GM23338 (cell line): ENCODE measurements around the gene GPC5. TPM values are rescaled to one million over a fixed set of nuclear protein-coding genes. Genes with fewer than 3 reads are reported as not detected.

ENCODE experiments used
- ATAC-seq: fragments of 200-7000 bp; cut with Tn5 transposase; 3 replicates; pipeline ENCODE4 v1.9.1; 2020
- DNase-seq: peaks from one replicate; pipeline ENCODE4 v3.0.0-alpha.2; 2015; ENCODE audit warnings: low spot score
- H2AFZ ChIP-seq: fragments of 200-600 bp; sonication (generic); 2 replicates; pipeline ENCODE4 v1.8.0; 2016; ENCODE audit warnings: antibody characterized with exemption, mild to moderate bottlenecking, moderate library complexity
- H3F3A ChIP-seq: fragments of 200-600 bp; sonication (generic); replicated peaks from 2 replicates; pipeline ENCODE4 v1.8.0; 2017; ENCODE audit warnings: antibody characterized with exemption, mixed run types, low read depth
- H3K27ac ChIP-seq: fragments of 200-600 bp; sonication (generic); 2 replicates; pipeline ENCODE4 v1.6.1; 2016; ENCODE audit warnings: low read depth
- H3K27me3 ChIP-seq: fragments of 200-600 bp; sonication (generic); 2 replicates; pipeline ENCODE4 v1.8.0; 2016; ENCODE audit warnings: mild to moderate bottlenecking, mixed run types, moderate library complexity; ENCODE audit not compliant: insufficient read depth
- H3K36me3 ChIP-seq: fragments of 200-600 bp; sonication (generic); 2 replicates; pipeline ENCODE4 v1.8.0; 2016; ENCODE audit warnings: mild to moderate bottlenecking; ENCODE audit not compliant: insufficient read depth
- H3K4me1 ChIP-seq: fragments of 200-600 bp; sonication (generic); 2 replicates; pipeline ENCODE4 v1.8.0; 2016; ENCODE audit warnings: mild to moderate bottlenecking, moderate library complexity; ENCODE audit not compliant: insufficient read depth
- H3K4me2 ChIP-seq: fragments of 200-600 bp; sonication (generic); 2 replicates; pipeline ENCODE4 v1.7.1; 2017; ENCODE audit warnings: mixed run types
- H3K4me3 ChIP-seq: fragments of 200-600 bp; sonication (generic); 2 replicates; pipeline ENCODE4 v1.6.1; 2016; ENCODE audit warnings: mixed run types
- H3K79me2 ChIP-seq: fragments of 200-600 bp; sonication (generic); replicated peaks from 2 replicates; pipeline ENCODE4 v1.8.0; 2017; ENCODE audit warnings: mild to moderate bottlenecking; ENCODE audit not compliant: insufficient read depth
- H3K9me2 ChIP-seq: fragments of 200-600 bp; sonication (generic); 2 replicates; pipeline ENCODE4 v1.8.0; 2017; ENCODE audit not compliant: insufficient read depth
- H4K20me1 ChIP-seq: fragments of 200-600 bp; sonication (generic); replicated peaks from 2 replicates; pipeline ENCODE4 v1.8.0; 2017; ENCODE audit warnings: mild to moderate bottlenecking; ENCODE audit not compliant: insufficient read depth
- H3K27ac Mint-ChIP-seq: 2 replicates; pipeline ENCODE4 v1.8.0; 2020; ENCODE audit warnings: inconsistent platforms, mild to moderate bottlenecking, moderate library complexity, mixed read lengths
- H3K27me3 Mint-ChIP-seq: 3 replicates; pipeline ENCODE4 v1.8.0; 2022; ENCODE audit warnings: low read depth, mild to moderate bottlenecking, moderate library complexity, mixed read lengths, inconsistent platforms; ENCODE audit not compliant: insufficient read depth, poor library complexity
- H3K36me3 Mint-ChIP-seq: 3 replicates; pipeline ENCODE4 v1.8.0; 2021; ENCODE audit warnings: low read depth, mild to moderate bottlenecking, inconsistent platforms, moderate library complexity, mixed read lengths
- H3K4me1 Mint-ChIP-seq: 3 replicates; pipeline ENCODE4 v1.8.0; 2020; ENCODE audit warnings: mild to moderate bottlenecking, inconsistent platforms, mixed read lengths
- H3K4me3 Mint-ChIP-seq: 3 replicates; pipeline ENCODE4 v1.8.0; 2021; ENCODE audit warnings: moderate library complexity, mild to moderate bottlenecking, inconsistent platforms, mixed read lengths
- H3K9me3 Mint-ChIP-seq: 3 replicates; pipeline ENCODE4 v1.8.0; 2020; ENCODE audit warnings: moderate library complexity, mild to moderate bottlenecking, inconsistent platforms, mixed read lengths
- ETS1 ChIP-seq: IDR thresholded peaks from 2 replicates; pipeline ENCODE4 v1.6.1; 2016; ENCODE audit warnings: antibody characterized with exemption
- STAT1 ChIP-seq: IDR thresholded peaks from one replicate; pipeline ENCODE4 v1.6.1; 2016; ENCODE audit warnings: antibody characterized with exemption; ENCODE audit not compliant: unreplicated experiment
- ZNF331 ChIP-seq: fragments of 250-450 bp; sonication (Bioruptor Pico); IDR thresholded peaks from 2 replicates; pipeline ENCODE4 v1.5.0; 2020; ENCODE audit warnings: low read depth, mild to moderate bottlenecking, moderate library complexity
- ZNF462 ChIP-seq: fragments of 250-450 bp; sonication (Bioruptor Pico); IDR thresholded peaks from 2 replicates; pipeline ENCODE4 v1.5.0; 2020; ENCODE audit warnings: mild to moderate bottlenecking, moderate library complexity
- polyA plus RNA-seq: library from polyadenylated mRNA; unstranded; fragments of >200 nt; fragmentation: Nextera tagmentation; extraction: Ambion mirVana; gene quantifications from 2 replicates; pipeline ENCODE4 v1.2.1, GENCODE V29; 2016
- total RNA-seq: library from RNA; depleted of rRNA; stranded (reverse); fragments of >200 nt; shearing (Covaris generic); gene quantifications from 2 replicates; pipeline ENCODE4 v1.2.3, GENCODE V29; 2014
- TF ChIP-seq, protein P1 (sequence below): IDR thresholded peaks from one replicate; pipeline ENCODE4 v1.6.1; 2018; ENCODE audit warnings: antibody characterized with exemption; ENCODE audit not compliant: unreplicated experiment

The GPC5 gene
- total and polyA plus RNA-seq, 2 experiments from 2014 or later: 0.95 to 1.1 TPM

- TF ChIP-seq ZNF462 (CRISPR knock-in tag): no peak
Observed at GRCh38 chr13:92807966-92808365, 1409.5 kb downstream of the GPC5 start (continued).

DNA sequence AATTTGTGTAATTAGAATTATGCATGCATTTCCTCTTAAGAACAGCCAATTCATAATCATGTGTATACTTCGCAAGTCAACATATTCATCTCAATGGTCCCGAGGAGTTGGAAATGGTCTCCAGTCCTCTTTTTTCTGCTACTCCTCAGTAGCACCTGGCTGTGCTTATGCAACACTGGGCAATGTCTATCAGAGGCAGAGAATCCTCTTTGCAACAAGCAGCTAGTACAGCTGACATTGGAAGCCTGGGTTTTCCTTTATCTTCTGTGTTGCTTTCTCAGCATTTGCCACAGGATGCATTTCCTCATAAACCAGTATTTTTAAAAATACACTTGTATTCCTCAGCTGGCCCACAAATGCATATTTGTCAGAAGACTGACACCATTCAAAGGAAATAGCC, 1422.9 kb downstream of the GPC5 start:
- Mint-ChIP-seq H3K4me1 (peaks cover 24% of the 10 kb centered on the region; the same call in 2 of the 3 replicates), H3K36me3 (no peaks in the 10 kb centered on the region), H3K4me3 (no peak overlapping the region), H3K27me3 (peaks cover 2% of the 10 kb centered on the region), H3K9me3 (no peaks in the 10 kb centered on the region), H3K27ac (no peak overlapping the region; the same call in 1 of the 2 replicates)
- TF ChIP-seq ZNF331 (CRISPR knock-in tag): no peak
- TF ChIP-seq, protein P1, sequence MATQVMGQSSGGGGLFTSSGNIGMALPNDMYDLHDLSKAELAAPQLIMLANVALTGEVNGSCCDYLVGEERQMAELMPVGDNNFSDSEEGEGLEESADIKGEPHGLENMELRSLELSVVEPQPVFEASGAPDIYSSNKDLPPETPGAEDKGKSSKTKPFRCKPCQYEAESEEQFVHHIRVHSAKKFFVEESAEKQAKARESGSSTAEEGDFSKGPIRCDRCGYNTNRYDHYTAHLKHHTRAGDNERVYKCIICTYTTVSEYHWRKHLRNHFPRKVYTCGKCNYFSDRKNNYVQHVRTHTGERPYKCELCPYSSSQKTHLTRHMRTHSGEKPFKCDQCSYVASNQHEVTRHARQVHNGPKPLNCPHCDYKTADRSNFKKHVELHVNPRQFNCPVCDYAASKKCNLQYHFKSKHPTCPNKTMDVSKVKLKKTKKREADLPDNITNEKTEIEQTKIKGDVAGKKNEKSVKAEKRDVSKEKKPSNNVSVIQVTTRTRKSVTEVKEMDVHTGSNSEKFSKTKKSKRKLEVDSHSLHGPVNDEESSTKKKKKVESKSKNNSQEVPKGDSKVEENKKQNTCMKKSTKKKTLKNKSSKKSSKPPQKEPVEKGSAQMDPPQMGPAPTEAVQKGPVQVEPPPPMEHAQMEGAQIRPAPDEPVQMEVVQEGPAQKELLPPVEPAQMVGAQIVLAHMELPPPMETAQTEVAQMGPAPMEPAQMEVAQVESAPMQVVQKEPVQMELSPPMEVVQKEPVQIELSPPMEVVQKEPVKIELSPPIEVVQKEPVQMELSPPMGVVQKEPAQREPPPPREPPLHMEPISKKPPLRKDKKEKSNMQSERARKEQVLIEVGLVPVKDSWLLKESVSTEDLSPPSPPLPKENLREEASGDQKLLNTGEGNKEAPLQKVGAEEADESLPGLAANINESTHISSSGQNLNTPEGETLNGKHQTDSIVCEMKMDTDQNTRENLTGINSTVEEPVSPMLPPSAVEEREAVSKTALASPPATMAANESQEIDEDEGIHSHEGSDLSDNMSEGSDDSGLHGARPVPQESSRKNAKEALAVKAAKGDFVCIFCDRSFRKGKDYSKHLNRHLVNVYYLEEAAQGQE: no peak
- TF ChIP-seq ETS1: no peak
- TF ChIP-seq STAT1: no peak
- H3K27ac ChIP-seq: no peak overlapping the region
- H3K27me3 ChIP-seq: no peaks in the 10 kb centered on the region
- ATAC-seq (peak; percentile 50; the same call in 2 of the 3 replicates), DNase-seq (peak; percentile 24)
- H2AFZ ChIP-seq: no peak overlapping the region; the same call in 1 of the 2 replicates
- H3K4me2 ChIP-seq: 0 out of 2 replicates have a peak overlapping the region, but pooled peaks have one; percentile 10
- H3K79me2 ChIP-seq: no peaks in the 10 kb centered on the region
- no peaks in the 10 kb centered on the region for H3K9me2 ChIP-seq
- H3K4me3 ChIP-seq: no peak overlapping the region
- H3K36me3 ChIP-seq: no peaks in the 10 kb centered on the region
- H3K4me1 ChIP-seq: peaks cover 14% of the 10 kb centered on the region
- H4K20me1 ChIP-seq: no peaks in the 10 kb centered on the region
- no peaks in the 10 kb centered on the region for H3F3A ChIP-seq
